GM18507 (cell line): ENCODE measurements around the gene ANKS1B.

Experiments used
- DNase-seq: peaks from one replicate; pipeline ENCODE4 v3.0.0; 2011; ENCODE audit warnings: low read depth; ENCODE audit not compliant: insufficient read length; ENCODE audit errors: extremely low spot score
- FAIRE-seq: peaks from 2 replicates; lab custom pipeline; 2011; peaks lifted over from hg19 to GRCh38; lab: Jason Lieb, UNC

ANKS1B gene

DNA sequence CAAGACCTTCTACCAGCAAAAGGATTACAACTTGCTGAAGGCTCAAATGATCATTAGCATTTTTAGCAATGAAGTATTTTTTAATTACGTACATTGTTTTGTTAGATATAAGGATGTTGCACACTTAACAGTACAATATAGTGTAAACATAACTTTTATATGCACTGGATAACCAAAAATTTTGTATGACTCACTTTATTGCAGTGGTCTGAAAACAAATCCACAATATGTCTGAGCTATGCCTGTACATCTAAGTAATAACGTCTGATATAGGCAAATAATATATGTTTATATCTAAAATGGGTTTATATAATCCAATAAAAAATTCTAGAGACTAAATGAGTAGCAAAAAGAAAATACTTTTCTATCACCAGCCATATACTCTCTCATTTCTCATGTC is 10.6 kb downstream of the ANKS1B start:
- DNase-seq (no peak), FAIRE-seq (no peak)

DNA sequence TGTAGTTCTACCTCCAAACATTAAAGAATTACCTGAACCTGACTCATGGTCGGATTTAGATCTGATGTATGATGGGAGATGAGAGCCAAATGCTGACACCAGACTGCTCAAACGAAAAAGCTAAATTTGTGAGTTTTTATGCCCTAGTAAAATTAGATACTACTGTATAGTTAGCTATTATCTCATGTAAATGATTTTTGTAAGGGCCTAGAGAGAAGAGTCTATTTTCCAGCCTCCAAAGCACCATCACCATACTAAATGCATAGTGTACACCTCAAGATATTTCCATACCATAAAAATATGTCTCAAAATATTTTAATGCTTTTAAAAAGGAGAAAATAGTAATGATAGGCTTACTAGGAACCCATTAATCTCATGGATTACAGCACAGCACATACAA is 18.3 kb downstream of the ANKS1B start:
- FAIRE-seq (no peak), DNase-seq (no peak)

DNA sequence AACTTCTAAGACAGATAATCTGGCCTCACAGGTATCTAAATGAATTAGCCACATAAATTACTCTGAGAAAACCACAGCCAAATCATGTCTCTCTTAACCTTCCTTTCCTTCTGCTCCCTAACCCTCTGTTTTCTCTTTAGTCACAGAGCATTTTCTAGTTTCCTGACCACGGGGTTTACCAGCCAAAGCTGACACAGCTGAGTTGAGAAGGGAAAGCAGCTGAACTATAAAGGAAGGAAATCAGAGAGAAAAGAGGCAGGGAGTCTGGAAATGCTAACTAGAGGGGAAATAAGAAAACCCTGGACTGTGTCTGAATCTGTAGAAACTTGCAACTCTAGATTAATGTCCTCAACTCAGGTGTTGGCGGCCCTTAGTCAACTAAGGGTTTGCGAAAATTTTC is 24.4 kb downstream of the ANKS1B start:
- DNase-seq (no peak), FAIRE-seq (no peak)

DNA sequence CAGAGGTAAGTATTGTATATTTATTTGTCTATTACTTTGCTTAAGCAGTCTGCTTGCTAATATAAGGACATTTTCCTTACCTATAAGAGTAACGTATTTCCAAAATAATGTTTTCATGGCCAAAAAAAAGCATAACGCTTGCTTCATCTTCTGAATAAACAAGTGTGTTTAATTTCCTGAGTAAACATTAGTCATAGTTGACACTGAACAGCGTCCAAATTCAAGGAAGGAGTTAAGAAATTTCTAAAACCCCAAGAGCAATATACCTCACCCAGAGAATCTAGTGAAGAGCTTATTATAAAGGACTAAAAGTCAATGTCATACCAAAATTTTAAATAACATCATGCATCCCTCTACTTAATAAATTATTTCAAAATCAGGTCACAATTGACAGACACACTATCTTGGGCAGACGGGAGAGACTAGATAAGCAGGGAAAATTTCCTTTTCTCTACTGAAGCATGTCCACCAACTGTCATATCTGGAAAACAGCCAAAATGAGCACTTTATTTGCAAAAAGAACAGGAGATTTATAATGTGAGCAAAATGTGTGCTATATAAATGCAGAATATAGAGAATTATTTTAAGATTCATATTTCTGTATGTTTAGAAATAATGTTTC is 25.1 kb downstream of the ANKS1B start:
- DNase-seq (no peak), FAIRE-seq (no peak)

DNA sequence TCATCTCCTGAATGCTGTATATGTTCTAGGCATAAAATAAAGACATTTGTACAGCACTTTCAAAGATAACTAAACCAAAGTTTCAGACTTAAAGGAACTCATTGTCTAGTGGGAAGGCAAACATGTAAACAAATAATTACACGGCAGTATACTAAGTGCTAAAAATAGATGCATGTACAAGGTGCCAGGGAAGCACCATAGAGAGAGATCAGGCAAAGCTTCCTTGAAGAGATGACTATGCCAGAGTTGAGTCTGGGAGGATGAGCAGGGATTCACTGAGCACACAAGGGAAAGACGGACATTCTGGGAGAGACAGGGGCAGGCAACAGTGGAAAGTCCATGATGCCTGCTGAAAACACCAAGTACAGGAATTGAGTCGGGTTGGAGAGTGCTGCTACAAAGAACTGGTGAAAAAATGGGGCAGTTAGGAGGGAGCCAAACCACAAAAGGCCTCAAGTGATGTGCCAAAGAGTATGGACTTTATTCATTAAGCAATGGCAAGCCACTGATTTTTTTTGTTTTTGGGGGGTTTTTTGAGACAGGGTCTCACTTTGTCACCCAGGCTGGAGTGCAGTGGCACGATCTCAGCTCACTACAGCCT is 26.8 kb downstream of the ANKS1B start:
- FAIRE-seq: no peak
- DNase-seq: no peak

DNA sequence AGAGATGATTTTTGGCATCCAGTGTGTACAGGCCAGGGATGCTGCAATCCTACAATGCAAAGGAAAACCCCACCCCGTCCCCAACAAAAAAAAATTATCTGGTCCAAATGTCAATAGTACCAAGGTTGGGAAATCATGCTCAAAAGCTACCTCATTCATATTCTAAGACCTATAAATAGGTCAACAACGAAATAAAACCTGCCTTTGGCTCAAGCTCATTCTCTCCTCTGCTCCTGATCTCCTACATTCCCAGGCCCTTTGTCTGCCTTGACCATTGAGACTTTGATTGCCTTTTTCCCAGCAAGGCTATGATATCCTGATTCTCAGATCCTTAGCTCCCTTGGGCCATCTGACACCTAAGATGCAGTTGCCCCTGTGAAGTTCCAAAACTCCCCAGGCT is 30.0 kb downstream of the ANKS1B start:
- DNase-seq: no peak
- no peak for FAIRE-seq

DNA sequence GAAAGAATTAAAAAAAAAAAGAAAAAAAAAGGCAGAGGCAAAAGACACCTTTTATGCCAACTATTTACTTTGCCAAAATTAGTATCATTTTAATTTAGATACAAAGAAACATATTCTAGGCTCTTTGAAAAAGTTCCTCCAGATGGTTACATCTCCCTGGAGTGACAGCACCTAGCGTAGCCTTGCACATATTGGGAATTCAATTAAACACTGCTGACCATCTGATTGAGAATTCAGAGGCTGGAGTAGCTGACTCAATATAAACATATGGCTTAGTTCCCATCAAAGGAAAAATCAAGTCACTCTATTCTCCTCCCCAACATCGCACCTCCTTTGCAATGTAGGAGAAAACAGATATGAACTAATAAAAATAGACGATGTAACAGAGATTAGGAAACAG is 36.4 kb downstream of the ANKS1B start:
- FAIRE-seq (no peak), DNase-seq (no peak)

DNA sequence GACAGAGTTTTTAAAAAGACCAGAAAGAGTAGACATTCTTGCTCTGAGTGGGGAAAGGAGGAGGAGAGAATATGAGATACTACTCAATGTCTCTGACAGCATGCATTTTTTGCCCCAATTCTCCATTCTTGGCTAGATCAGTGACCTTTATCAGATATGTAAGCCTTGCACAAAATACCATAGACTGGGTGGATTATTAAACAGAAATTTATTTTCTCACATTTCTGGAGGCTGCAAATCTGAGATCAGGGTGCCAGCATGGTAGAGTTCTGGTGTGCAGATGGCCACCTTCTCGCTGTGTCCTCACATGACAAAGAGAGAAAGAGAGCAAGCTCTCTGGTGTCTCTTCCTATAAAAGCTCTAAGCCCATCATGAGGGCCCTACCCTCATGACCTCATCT is 38.6 kb downstream of the ANKS1B start:
- FAIRE-seq (no peak), DNase-seq (no peak)

DNA sequence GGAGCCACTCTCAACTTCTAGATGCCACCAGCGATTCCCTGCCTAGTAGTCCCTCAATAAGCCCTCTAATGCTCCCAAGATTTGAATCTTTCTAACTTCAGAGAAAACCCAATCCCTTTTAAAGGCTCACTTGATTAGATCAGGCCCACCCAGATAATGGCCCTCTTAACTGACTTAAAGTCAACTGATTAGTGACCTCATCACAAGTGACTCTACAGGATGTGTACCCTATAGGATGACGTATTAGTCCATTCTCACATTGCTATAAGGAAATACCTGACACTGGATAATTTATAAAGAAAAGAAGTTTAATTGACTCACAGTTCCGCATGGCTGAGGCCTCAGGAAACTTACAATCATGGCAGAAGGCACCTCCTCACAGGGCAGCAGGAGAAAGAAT is 49.1 kb downstream of the ANKS1B start:
- no peak for DNase-seq
- FAIRE-seq: no peak

DNA sequence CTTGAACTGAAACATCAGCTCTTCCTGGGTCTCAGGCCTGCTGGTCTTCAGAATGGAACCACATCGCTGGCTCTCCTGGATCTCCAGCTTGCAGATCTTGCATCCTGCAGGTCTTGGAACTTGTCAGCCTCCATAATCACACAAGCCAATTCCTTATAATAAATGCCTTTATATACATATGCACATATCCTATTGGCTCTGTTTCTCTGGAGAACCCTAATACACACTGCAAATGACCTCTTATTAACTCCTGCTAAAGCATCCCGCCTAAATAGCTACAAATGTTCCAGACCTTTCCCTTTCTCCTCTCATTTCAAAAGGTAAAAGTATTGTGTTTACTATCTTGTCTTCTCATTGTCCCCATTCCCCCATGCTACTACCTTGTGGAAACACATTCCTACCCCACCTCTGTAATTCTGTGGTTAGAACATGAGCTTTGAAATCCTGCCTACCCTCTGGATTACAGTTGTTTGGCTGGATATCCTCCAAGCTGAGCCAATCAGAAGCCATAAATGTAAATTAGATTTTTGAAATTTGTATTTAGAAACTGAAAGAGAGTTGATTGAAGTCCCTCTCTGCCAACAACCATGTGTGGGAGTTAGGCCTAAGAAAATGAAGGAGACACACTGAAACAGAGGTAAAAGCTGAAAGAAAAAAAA is 58.1 kb downstream of the ANKS1B start:
- no peak for FAIRE-seq
- no peak for DNase-seq

DNA sequence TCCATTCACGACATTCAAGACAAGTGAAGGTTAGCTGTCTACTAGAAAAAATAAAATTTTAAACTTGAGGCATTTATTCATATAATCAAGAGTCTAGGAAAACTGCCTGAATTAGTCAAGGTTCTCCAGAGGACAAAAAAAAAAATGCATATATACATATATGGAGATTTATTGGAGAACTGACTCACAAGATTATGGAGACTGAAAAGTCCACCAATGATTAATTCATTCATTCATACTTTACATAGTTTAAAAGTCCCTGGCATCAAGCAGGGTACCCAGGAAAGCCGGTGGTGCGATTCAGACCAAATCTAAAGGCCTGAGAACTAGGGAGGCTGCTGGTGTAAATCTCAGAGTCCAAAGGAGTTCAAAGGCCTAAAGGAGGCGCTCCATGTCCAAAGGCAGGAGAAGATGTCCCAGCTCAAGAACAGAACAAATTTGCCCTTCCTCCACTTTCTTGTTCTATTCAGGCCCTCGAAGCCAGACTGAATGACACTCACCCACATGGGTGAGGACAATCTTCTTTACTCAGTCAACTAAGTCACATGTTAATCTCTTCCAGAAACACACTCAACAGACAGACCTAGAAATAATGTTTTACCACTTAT is 64.3 kb downstream of the ANKS1B start:
- DNase-seq: no peak
- FAIRE-seq: no peak

DNA sequence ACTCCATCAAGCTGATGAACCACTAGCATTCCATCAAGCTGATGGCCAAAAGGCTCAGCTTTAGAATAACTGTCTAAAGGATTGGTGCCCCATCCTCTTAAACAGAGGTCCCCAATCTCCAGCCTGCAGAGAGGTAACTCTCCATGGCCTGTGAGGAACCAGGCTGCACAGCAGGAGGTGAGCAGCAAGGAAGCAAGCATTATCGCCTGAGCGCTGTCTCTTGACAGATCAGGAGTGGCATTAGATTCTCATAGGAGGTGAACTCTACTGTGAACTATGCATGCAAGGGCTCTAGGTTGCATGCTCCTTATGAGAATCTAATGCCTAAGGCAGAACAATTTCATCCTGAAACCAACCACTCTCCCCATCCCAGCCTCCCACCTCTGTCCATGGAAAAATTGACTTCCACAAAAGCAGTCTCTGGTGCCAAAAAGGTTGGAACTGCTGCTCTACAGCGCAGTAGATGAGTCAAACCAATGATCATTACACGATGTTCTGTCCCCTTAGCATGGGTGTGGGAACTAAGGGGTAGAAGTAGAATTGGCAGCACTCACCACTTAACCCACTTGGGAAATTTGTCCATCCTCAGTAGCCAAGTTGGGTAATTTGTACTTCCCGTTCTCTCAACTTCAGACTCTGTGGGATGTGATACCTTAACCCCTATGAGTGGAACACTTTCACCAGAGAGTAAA is 66.9 kb downstream of the ANKS1B start:
- DNase-seq: no peak
- FAIRE-seq: no peak

DNA sequence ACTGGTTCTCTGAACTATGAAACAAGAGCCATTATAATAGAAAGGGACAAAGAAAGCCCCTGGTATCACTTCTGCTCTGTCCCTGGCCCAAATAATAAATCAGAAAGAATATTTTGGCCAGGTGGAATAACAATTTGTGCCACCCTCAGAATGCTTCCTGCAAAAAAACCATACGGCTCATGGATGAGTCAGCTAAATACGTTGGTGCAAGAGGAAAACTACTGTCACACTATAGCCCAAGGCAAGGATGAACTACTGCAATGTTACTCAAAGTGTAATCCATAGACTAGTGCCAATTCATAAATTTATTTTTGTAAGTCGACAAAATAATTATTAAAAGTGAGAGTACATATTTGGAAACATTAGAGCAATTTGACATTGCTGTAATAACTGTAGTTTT is 68.2 kb downstream of the ANKS1B start:
- DNase-seq (no peak), FAIRE-seq (no peak)

DNA sequence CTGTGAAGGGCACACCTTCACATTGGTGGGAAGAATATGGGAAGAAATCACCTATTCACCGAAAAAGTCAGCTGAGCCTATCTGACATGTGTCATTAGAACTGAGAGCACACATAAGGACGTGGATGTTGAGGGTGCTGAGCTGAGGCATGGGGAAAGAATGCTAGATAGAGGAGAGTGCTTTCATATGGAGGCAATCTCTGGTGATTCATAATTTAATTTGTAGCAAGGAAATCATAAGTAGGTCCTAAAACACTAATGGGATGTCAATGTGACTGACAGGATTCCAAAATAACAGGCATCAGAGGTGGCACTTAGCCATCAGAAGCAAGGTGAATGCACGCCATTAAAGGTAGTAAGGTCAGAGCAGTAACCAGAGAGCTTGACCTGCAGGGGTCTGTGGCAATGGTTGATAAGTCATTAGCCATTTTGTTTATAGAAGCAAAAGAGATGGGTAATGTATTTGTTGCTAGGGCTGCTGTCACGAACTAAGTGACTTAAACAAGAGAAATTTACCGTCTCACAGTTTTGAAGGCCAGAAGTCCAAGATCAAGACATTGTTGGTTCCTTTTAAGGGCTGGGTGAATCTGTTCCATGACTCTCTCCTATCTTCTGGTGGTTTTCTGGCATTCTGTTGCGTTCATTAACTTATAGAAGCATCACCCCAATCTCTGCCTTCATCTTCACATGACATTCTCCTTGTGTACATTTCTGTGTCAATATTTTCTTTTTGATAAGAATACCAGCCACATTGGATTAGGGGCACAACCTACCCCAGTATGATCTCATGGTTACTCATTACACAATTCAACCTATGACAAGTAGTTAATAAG is 69.3 kb downstream of the ANKS1B start:
- FAIRE-seq (no peak), DNase-seq (no peak)

DNA sequence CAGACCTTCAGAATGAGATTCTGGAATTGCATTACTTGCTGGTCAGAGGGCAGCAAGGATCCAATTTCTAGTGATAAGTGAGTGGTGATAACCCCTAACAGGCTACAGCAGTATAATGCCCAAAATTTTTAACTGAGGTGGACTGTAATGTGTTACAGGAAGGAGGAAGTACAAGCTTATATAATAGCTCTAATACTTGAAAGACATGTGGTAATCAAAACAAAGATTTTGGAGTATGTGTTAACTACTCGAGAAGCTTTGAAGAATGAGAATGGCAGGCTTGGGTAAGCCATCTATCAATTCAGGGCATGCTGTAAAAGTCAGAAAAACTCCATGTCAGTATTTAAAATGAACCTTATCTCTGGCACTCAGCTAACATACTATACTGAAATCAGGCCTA is 70.5 kb downstream of the ANKS1B start:
- DNase-seq: no peak

DNA sequence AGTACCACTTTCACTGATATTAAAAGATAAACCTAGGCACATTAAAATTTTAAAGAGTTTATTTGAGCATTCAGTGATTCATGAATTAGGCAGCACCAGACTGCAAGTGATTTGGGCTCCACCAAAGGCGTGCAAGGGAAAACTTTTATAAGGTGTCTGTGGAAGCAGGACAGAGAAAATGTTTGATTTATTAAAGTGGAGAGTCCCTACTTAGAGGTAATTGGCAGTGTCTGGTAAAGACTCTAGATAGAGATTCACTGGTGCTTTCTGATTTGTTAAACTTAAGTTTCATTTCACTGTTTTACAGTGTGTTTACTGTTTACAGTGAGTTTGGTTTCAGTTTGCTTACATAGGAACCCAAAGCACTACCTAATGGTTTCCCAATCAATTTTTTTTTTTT is 72.8 kb downstream of the ANKS1B start:
- FAIRE-seq: peak; percentile 41
- peak; percentile 7 for DNase-seq

More for the DNA sequence above, 70.5 kb downstream of the ANKS1B start:
- no peak for FAIRE-seq

DNA sequence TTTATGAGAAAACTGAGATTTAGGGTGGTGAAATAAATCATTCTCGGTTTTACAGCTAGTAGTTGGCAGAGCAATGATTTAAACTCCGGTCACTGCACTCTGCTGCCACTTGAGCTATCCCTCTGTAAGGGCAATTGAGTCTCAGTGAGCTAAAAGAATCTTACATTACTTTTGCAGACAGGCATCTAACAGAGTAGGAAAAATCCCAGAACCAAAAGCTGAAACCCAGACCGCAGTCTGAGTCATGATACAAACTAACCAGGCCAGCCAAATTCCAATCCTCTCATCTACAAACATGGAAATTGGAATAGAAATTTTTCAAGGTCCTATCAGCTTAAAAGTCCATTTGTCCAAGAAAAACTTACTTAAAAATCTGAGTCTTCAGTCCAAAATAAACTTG is 73.7 kb downstream of the ANKS1B start:
- FAIRE-seq (no peak), DNase-seq (no peak)

DNA sequence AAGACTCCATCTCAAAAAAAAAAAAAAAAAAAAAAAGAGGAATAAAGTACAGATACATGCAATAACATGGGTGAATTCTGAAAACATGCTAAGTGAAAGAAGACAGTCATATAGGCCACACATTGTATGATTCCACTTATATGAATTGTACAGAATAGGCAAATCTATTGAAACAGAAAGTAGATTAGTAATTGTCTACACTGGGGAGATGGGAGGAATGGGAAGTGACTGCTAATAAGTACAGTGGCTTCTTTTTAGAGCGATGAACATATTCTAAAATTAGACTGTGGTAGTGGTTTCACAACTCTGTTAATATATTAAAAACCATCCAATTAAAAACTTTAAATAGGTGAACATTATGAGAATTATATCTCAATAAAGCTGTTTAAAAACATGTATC is 74.4 kb downstream of the ANKS1B start:
- no peak for FAIRE-seq
- no peak for DNase-seq

DNA sequence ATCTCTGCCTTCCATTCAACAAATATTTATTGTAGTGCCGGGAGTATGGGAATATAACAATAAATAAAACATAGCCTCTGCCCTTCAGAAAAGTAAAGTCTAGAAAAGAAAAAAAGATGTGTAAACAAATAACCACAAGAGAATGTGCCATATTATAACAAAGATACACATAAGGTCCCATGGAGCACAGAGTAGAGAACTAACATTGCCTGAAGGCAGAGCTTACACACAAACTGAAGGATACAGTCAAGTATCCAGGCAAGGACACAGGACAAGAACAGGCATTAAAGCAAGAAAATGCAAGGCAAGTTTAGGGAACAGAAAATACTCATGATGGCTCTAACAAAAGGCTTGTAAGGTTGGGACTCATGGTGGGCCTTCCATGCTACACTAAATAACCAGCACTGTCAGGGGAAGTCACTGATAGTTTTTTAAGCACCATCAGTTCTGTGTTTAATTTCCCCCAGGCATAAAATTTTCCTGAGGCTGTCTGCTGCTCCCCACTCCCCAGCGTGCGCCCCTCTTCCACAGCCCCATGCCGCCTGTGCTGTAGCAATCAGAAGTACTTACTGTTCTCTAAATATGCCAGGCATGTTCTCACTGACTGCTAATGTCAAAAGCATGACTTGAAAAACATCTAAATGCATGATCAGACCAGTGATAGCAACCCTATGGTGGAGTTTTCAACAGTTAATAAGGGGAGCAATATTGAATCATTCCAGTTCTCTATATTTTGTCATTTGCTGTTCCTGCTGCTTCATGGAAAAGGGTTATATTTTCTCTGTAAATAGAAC is 77.8 kb downstream of the ANKS1B start:
- DNase-seq (no peak), FAIRE-seq (no peak)
